Posterior cingulate gyrus (tissue), 11 donors: ENCODE measurements around the gene KRTAP10-10.
"Not testable (repeated sequence)": the region's sequence is repeated elsewhere in the genome, so short reads cannot be mapped to it uniquely, and the experiment has no call there.

Source experiments
- DNase-seq, 10 donors: peaks; one replicate each; pipeline versions ENCODE4 v3.0.0 to v3.0.0-alpha.2; 2020 to 2021; ENCODE audit warnings: mixed read lengths in 3 of 10
- intact Hi-C: fragments of 100-400 bp; cut with DNase I; formaldehyde crosslinking; loops from one replicate; pipeline ENCODE4 v1.15.1; 2023

The KRTAP10-10 gene

GRCh38 chr21:44601596-44602462 is 35.3 kb upstream of the KRTAP10-10 start:
- intact Hi-C loops, result no loop called here
- peak in 3 of 10 donors; percentile 15 to 71 (median 61) for DNase-seq

- intact Hi-C loops, result no loop called here
- peak in 2 of 10 donors; percentile 40 to 43 for DNase-seq
Observed at GRCh38 chr21:44602463-44602850, 34.7 kb upstream of the KRTAP10-10 start.

- intact Hi-C loops, result no loop called here
- peak in 2 of 10 donors; percentile 35 to 62 for DNase-seq
Observed at GRCh38 chr21:44603109-44603875, 33.9 kb upstream of the KRTAP10-10 start.

- peak in 1 of 10 donors; percentile 54 for DNase-seq
- intact Hi-C loops, result no loop called here
Observed at GRCh38 chr21:44603911-44604310, 33.2 kb upstream of the KRTAP10-10 start.

- intact Hi-C loops, result no loop called here
Observed at GRCh38 chr21:44606495-44606894, 30.7 kb upstream of the KRTAP10-10 start.

GRCh38 chr21:44609193-44609592 is 28.0 kb upstream of the KRTAP10-10 start:
- intact Hi-C loops, result no loop called here

More at GRCh38 chr21:44606495-44606894, 30.7 kb upstream of the KRTAP10-10 start:
- DNase-seq, result no peak

GRCh38 chr21:44610157-44610843 is 26.9 kb upstream of the KRTAP10-10 start:
- intact Hi-C loops, result not testable (repeated sequence)
- DNase-seq, result peak in 1 of 10 donors; percentile 62

More at GRCh38 chr21:44609193-44609592, 28.0 kb upstream of the KRTAP10-10 start:
- DNase-seq, result no peak

GRCh38 chr21:44611551-44611950 is 25.6 kb upstream of the KRTAP10-10 start:
- DNase-seq, result peak in 2 of 10 donors; percentile 2 to 42
- intact Hi-C loops, result no loop called here

- intact Hi-C loops, result no loop called here
- DNase-seq, result peak in 2 of 10 donors; percentile 24 to 75
Observed at GRCh38 chr21:44612029-44612486, 25.1 kb upstream of the KRTAP10-10 start, which contains the start of gene KRTAP10-8. Gene KRTAP10-8, plus strand, starts transcription at chr21:44612079. Its CDS starts 22 bp downstream, at chr21:44612101.

- intact Hi-C loops, result no loop called here
- DNase-seq, result peak in 2 of 10 donors; percentile 39 to 71
Observed at GRCh38 chr21:44612669-44613229, 24.4 kb upstream of the KRTAP10-10 start.

GRCh38 chr21:44613386-44614155 is 23.6 kb upstream of the KRTAP10-10 start:
- intact Hi-C loops, result no loop called here
- DNase-seq, result peak in 2 of 10 donors; percentile 60 to 61

- DNase-seq, result peak in 2 of 10 donors; percentile 56 to 64
- intact Hi-C loops, result no loop called here
Observed at GRCh38 chr21:44614161-44614631, 23.0 kb upstream of the KRTAP10-10 start.

- DNase-seq, result peak in 2 of 10 donors; percentile 39 to 65
- intact Hi-C loops, result no loop called here
Observed at GRCh38 chr21:44614961-44615391, 22.2 kb upstream of the KRTAP10-10 start.

GRCh38 chr21:44615466-44615865 is 21.7 kb upstream of the KRTAP10-10 start:
- DNase-seq, result peak in 1 of 10 donors; percentile 70
- intact Hi-C loops, result no loop called here

- DNase-seq, result peak in 2 of 10 donors; percentile 50 to 62
Observed at GRCh38 chr21:44615911-44616590, 21.1 kb upstream of the KRTAP10-10 start.

GRCh38 chr21:44616591-44616926 is 20.6 kb upstream of the KRTAP10-10 start:
- intact Hi-C loops, result no loop called here
- peak in 2 of 10 donors; percentile 37 to 58 for DNase-seq

More at GRCh38 chr21:44615911-44616590, 21.1 kb upstream of the KRTAP10-10 start:
- intact Hi-C loops, result no loop called here

GRCh38 chr21:44617071-44617501 is 20.1 kb upstream of the KRTAP10-10 start:
- intact Hi-C loops, result no loop called here
- peak in 1 of 10 donors; percentile 46 for DNase-seq

- DNase-seq, result peak in 1 of 10 donors; percentile 8
- intact Hi-C loops, result no loop called here
Observed at GRCh38 chr21:44618504-44618903, 18.7 kb upstream of the KRTAP10-10 start.
